GM15510 (cell line): Measurements from ENCODE around the gene TMEM255B.

Experiments
- POLR2A ChIP-seq: IDR thresholded peaks from 3 replicates; pipeline ENCODE4 v1.6.1; 2011; ENCODE audit warnings: borderline replicate concordance; ENCODE audit not compliant: insufficient read length; ENCODE audit errors: extremely low read depth

TMEM255B gene

DNA sequence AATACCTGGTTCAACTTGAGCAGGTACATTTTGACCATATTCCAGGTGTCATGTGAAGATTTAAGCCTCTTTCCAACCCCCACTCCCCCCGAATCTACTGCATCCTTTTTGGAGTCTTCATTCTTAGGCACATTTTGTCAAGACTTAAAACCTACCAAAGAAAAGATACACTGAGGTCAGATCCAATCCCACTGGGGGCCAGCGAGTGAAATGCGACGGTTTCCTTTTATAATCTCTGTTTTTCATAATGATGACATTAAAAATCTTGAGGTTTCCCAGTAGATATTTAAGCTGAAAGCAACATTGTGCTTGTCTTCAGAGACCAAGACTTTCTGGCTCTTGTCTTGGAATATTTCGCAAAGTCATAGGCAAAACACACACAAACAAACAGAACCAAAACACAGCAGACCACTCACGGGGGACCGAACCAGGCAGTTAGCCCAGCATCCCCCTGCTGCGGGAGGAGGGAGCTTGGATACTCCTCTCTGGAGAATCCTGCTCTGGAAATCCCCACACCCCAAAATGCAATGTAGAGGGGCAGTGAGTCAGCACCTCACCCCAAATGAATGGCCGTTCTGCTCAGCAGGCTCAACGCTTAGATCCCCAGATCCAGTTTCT lies 105.4 kb downstream of the TMEM255B start:
- TF ChIP-seq POLR2A: no peak

DNA sequence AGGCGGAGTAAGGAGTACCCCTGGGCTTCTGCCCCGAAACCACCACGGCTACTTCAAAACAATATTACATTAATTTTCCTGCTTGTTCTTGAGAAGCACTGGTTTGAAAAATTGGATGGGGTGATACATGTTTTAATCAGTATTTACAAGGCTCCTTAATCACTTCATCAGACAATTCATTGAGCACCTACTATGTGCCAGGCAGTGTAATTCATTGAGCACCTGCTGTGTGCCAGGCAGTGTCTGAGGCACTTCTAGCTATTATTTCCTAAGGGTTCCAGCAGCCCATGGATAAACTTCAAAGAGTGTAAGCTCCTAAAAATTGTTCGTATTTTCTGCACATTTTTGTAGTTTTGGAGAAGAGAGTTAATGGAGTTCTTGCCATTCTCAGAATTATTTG lies 106.4 kb downstream of the TMEM255B start:
- TF ChIP-seq POLR2A: no peak
